Small intestine (tissue), 7 donors: ENCODE data around the gene HHIPL1. TPM values are rescaled to one million over a fixed set of nuclear protein-coding genes. Genes with fewer than 3 reads are reported as not detected.

Source experiments
- DNase-seq, 2 donors: peaks; one replicate each; pipeline versions ENCODE4 v3.0.0 to v3.0.0-alpha.2; 2013
- FAIRE-seq: peaks from 2 replicates; lab custom pipeline; 2012; peaks lifted over from hg19 to GRCh38; lab: Jason Lieb, UNC
- H3K27ac ChIP-seq, 3 donors: one replicate each; pipeline ENCODE4 v1.5.1; 2013; ENCODE audit warnings: low read length in 2 of 3, mild to moderate bottlenecking in 2 of 3, control low read depth in 1 of 3, inconsistent platforms in 1 of 3, low read depth in 1 of 3, moderate library complexity in 1 of 3
- H3K27me3 ChIP-seq, 3 donors: one replicate each; pipeline ENCODE4 v1.6.1; 2013; ENCODE audit warnings: low read length in 3 of 3, inconsistent platforms in 1 of 3; ENCODE audit not compliant: control insufficient read depth in 3 of 3, insufficient read depth in 3 of 3
- H3K36me3 ChIP-seq, 3 donors: one replicate each; pipeline ENCODE4 v1.6.1; 2013; ENCODE audit warnings: low read length in 3 of 3, inconsistent platforms in 1 of 3, low read depth in 1 of 3, mild to moderate bottlenecking in 1 of 3, moderate library complexity in 1 of 3; ENCODE audit not compliant: control insufficient read depth in 3 of 3, insufficient read depth in 2 of 3
- H3K4me1 ChIP-seq, 3 donors: one replicate each; pipeline ENCODE4 v1.6.1; 2013; ENCODE audit warnings: low read length in 2 of 3, inconsistent platforms in 1 of 3, low read depth in 1 of 3, mild to moderate bottlenecking in 1 of 3, moderate library complexity in 1 of 3; ENCODE audit not compliant: control insufficient read depth in 3 of 3, insufficient read depth in 2 of 3
- H3K4me3 ChIP-seq, 3 donors: one replicate each; pipeline ENCODE4 v1.5.1; 2013; ENCODE audit warnings: low read length in 3 of 3, control low read depth in 1 of 3, inconsistent platforms in 1 of 3, low read depth in 1 of 3, mild to moderate bottlenecking in 1 of 3, moderate library complexity in 1 of 3
- H3K9me3 ChIP-seq, 2 donors: one replicate each; pipeline ENCODE4 v1.6.1; 2013; ENCODE audit warnings: low read depth in 1 of 2, low read length in 1 of 2; ENCODE audit not compliant: control insufficient read depth in 2 of 2, insufficient read depth in 1 of 2
- WGBS, 3 donors: extraction: QIAGEN DNeasy Blood & Tissue Kit; methylation state at CpG; one replicate each; pipeline ENCODE4 v1.1.7; 2013; 5-methylcytosine and 5-hydroxymethylcytosine counted together
- polyA plus RNA-seq, 4 donors: library from polyadenylated mRNA; stranded (reverse) in 3 of 4; unstranded in 1 of 4; fragments of 200-250 nt in 3 of 4; fragments of 120-200 nt in 1 of 4; gene quantifications; one replicate each; pipeline versions ENCODE4 v1.2.1 to v1.2.3, GENCODE V29; 2013
- donor health status: healthy with polysubstance abuse.
- donor health status: control.
- donor health status: control.
- donor health status: Bipolar disorder and iron deficiency.
- donor health status: healthy.

Gene HHIPL1
- polyA plus RNA-seq, 4 donors: under 0.01 to 0.69 (median 0.59) TPM; not detected in 1

DNA sequence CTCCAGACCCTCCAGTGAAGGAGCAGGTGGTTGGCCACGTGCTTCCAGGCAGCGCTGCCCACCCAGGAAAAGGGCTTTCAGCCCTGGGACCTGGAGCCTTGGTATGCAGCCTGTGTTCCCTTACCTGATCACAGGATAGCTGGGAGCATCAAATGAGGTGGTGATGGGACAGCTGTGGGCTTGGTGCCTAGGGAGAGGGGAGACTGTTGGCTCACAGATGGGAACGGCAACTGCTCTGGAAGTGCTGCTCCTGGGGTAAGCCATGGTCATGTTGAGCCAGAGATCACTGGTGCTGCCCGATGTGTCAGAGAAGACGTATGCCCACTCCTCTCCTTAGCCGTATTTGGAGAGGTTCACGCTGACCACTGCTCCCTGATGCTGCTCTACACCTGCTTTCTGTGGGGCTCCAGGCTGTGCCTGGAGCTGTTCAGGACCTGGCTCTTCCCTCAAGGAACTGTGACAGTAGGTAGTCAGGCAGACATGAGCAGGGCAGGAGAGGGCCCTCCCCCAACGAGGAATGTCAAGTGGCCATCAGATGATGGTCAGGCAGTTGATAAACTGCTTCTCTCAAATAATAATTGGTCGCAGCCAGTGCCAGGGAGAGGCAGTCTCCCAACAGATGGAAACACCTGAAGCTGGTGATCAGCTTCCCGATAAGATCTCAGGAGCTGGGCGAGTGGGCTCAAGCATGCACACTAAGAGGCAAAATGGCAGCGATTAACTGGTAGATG is 36.3 kb downstream of the HHIPL1 start:
- WGBS, 3 donors: 70 to 78% (median 72%) methylated on average over 12 of the region's 12 CpGs
- H3K9me3 ChIP-seq: peaks cover 0 to 20% of the 10 kb centered on the region in 2 donors
- FAIRE-seq (no peak), DNase-seq (no peak)
- H3K27me3 ChIP-seq: peaks cover 0 to 31% (median under 1%) of the 10 kb centered on the region in 3 donors
- H3K4me1 ChIP-seq: peaks cover 0 to 7% (median 0%) of the 10 kb centered on the region in 3 donors
- H3K27ac ChIP-seq: no peak overlapping the region
- no peaks in the 10 kb centered on the region for H3K36me3 ChIP-seq
- H3K4me3 ChIP-seq: no peak overlapping the region

DNA sequence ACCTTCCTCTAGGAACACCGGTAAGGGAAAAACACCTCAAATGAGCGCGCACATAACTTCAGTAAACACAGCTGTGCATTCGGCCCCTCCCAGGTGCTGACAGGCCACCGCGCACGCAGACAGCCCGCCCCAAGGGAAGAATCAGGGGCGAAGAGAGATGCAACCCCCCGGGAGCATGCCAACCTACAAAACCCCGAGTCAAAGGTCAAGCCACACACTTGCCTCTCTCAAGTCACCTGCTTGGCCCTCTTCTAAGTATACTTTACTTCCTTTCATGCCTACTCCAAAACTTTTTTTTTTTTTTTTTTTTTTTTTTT is 36.9 kb downstream of the HHIPL1 start:
- WGBS, 3 donors: 51 to 80% (median 57%) methylated on average over 11 of the region's 11 CpGs
- peaks cover 0 to 7% (median 0%) of the 10 kb centered on the region in 3 donors for H3K4me1 ChIP-seq
- H3K9me3 ChIP-seq: peaks cover 0 to 20% of the 10 kb centered on the region in 2 donors
- FAIRE-seq (no peak), DNase-seq (no peak)
- H3K4me3 ChIP-seq: no peak overlapping the region
- no peak overlapping the region for H3K27ac ChIP-seq
- H3K36me3 ChIP-seq: no peaks in the 10 kb centered on the region
- H3K27me3 ChIP-seq: peaks cover 0 to 27% (median 0%) of the 10 kb centered on the region in 3 donors

DNA sequence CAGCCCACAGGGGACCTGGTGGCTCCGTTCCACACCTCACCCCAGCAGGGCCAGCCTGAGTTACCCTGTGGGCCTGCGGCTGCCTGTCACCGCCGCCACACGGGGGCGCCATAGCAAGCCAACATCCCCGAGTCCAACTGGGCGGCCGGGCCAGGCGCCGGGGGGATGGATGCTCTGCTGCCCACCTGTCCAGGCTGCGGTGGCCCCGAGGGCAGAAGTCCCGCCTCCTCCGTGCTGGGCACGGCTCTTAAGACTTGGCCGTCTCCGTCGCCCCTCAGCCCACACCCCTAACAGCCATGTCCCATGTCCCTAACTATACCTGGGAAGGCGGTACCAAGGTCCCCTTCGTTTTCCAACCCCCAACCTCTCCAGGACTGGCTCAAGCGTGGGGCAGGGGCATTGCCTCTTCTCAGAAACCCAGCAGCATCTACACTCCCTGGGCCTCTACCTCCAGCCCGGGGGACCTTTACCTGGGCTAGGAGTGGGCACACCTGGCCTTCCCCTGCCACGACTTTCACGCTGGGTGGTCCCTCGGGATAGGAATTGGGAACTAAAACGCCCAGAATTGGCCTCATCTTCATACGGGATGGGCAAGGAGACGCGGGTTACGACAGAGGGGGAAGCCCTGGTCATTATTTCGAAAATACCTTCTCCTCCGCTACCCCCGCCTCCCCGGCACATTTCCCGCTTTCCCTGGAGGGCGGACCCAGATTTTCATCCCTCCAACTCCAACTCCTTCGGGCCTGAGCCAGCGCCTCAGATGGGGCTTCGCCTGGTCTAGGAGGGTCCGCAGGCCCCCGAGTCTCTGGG is 38.1 kb downstream of the HHIPL1 start:
- Histone ChIP-seq H3K27ac (peak overlapping the region in 2 of 3 donors; percentile 77 to 90), H3K27me3 (peaks cover 0 to 30% (median 0%) of the 10 kb centered on the region in 3 donors), H3K4me3 (peak overlapping the region; percentile 65 to 74 (median 73)), H3K9me3 (peaks cover 0 to 11% of the 10 kb centered on the region in 2 donors), H3K4me1 (peaks cover 0 to 7% (median 0%) of the 10 kb centered on the region in 3 donors), H3K36me3 (no peaks in the 10 kb centered on the region)
- FAIRE-seq: no peak
- peak; percentile 72 to 90 for DNase-seq
- 1 to 2% (median 1%) methylated on average over 37 to 42 of the region's 42 CpGs for WGBS, 3 donors

DNA sequence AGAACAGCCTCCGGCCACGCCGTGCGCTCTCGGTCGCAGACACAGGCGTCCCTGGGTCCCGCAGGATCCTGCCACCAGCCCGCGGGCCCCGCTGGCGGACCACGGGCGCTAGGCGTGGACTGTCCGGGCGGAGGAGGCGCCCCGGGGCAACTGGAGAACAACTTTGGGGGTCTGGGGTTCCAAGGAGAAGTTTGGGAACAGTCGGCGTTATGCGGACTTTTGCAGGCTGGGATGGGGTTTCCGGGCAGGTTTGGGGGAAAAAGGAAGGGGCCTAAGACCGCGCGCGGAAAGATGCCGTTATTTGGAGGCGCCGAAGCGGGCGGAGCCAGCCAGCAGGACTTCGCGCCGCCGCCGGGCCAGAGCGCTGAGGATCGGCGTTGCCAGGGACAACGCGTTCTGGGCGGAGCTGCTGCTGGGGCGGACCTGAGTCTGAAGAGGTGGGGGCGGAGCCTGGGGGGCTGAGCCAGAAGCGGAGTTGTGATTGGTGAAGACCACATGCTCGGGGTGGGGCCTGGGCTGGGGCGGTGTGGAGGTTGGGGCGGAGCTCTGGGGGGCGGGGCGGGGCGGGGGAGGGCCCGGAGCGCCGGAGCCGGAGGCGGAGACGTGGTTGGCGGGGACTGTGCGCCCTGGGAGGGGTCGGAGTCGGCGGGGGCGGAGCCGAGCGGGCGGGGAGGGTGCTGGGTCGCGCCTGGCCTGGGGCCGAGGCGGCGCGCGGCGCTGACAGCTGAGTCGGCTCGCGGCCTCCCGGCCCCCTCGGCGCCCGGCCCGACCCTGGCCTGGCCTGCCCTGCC is 38.9 kb downstream of the HHIPL1 start, which contains the start of gene CYP46A1:
CYP46A1 (plus strand) TSS at position 680 of the 791 bp plus-strand sequence. CDS start 120 bp downstream, outside the sequence.
- Histone ChIP-seq H3K36me3 (no peaks in the 10 kb centered on the region), H3K9me3 (peaks cover 0 to 4% of the 10 kb centered on the region in 2 donors), H3K4me3 (peak within 1 kb of the TSS; percentile 65 to 74 (median 73)), H3K27me3 (peaks cover 0 to 27% (median 0%) of the 10 kb centered on the region in 3 donors), H3K27ac (peak within 1 kb of the TSS in 2 of 3 donors; percentile 77 to 90), H3K4me1 (peaks cover 0 to 7% (median 0%) of the 10 kb centered on the region in 3 donors)
- DNase-seq (peak; percentile 99 to 100), FAIRE-seq (no peak)
- 0 to 1% (median 0%) methylated on average over 60 to 83 of the region's 83 CpGs for WGBS, 3 donors

DNA sequence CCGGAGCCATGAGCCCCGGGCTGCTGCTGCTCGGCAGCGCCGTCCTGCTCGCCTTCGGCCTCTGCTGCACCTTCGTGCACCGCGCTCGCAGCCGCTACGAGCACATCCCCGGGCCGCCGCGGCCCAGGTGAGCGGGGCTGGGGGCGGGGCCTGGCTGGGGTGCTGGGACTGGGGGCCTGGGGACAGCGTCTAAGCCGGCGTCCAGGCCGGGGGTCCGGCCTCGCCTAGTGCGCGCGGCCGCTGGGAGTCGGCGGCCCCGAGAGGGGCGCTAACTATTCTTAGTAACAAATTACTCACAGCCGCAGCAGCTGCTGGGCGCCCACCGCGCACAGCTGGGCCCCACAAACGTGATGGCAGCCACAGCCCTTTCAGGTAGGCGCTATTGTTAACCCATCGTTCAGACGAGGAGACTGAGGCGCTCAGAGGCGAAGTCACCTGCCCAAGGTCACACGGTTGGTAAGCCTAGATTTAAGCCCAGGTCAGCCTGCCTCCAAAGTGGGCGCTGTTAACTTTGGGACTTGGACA is 39.5 kb downstream of the HHIPL1 start:
- Histone ChIP-seq H3K4me1 (peaks cover 0 to 7% (median 0%) of the 10 kb centered on the region in 3 donors), H3K9me3 (no peaks in the 10 kb centered on the region), H3K27me3 (peaks cover 0 to 25% (median 0%) of the 10 kb centered on the region in 3 donors), H3K27ac (no peak overlapping the region), H3K4me3 (peak overlapping the region in 2 of 3 donors; percentile 18 to 46), H3K36me3 (no peaks in the 10 kb centered on the region)
- 4 to 8% (median 6%) methylated on average over 27 to 45 of the region's 45 CpGs for WGBS, 3 donors
- DNase-seq: no peak
- FAIRE-seq: no peak

DNA sequence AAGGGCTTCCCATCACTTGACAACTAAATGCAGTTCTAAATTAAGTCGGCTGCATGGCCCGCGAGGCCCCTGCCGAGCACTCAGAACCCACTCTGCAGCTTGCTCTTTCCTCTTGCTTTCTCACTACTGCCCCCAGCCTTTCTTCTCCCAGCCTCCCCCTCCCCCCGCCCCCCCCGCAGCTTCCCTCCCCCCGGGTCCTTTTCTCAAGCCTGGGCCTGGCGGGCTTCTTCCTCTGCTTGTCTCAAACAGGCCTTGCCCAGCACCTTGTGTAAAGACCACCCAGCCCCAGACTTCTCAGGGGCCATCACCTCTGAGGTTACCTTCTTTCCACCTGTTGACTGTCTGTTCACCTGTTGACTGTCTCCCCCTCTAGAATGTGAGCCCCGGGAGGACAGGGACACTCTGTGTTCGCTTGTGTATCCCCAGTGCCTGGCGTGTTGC is 40.2 kb downstream of the HHIPL1 start:
- no peak for DNase-seq
- FAIRE-seq: no peak
- peaks cover 0 to 19% (median 0%) of the 10 kb centered on the region in 3 donors for H3K27me3 ChIP-seq
- no peak overlapping the region for H3K27ac ChIP-seq
- WGBS, 3 donors: 49 to 65% (median 61%) methylated on average over 10 to 11 of the region's 11 CpGs
- H3K36me3 ChIP-seq: no peaks in the 10 kb centered on the region
- H3K4me1 ChIP-seq: peaks cover 0 to 7% (median 0%) of the 10 kb centered on the region in 3 donors
- no peak overlapping the region for H3K4me3 ChIP-seq
- no peaks in the 10 kb centered on the region for H3K9me3 ChIP-seq

DNA sequence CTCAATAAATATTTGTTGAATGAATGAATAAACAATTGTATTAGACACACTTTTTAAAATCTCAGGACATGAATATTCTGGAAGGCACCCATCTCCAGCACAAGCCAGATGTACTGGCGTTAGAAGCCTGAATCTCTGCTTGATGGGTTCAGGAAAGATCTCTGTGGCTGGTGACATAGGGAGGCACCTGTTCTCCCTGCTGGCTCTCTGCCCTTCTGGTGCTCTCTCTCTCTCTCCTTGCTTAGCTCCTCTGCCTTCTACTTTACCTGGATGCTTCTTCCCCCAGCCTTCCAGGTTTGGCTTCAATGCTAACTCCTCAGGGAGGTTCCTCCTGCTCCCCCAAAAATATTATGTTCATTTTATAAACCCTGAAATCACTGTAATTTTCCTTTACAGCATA is 40.7 kb downstream of the HHIPL1 start:
- Histone ChIP-seq H3K4me3 (no peak overlapping the region), H3K9me3 (no peaks in the 10 kb centered on the region), H3K4me1 (peaks cover 0 to 7% (median 0%) of the 10 kb centered on the region in 3 donors), H3K36me3 (no peaks in the 10 kb centered on the region), H3K27ac (no peak overlapping the region), H3K27me3 (peaks cover 0 to 18% (median 0%) of the 10 kb centered on the region in 3 donors)
- FAIRE-seq (no peak), DNase-seq (no peak)
- 30 to 56% (median 46%) methylated on average over 1 of the region's 1 CpG for WGBS, 3 donors
